Activated CD4-positive, alpha-beta T cell treated with anti-CD3 and anti-CD28 coated beads, Interleukin-2, Interleukin-6, amounts not matched to agents 100 ng/mL and 50 ng/mL, durations not matched to agents 16 hours and 8 hours (primary cell): ENCODE results near the gene OSTN.
A peak's percentile ranks its signal among the peaks of the same experiment; 100 is the strongest.
"Not testable (repeated sequence)": the region's sequence is repeated elsewhere in the genome, so short reads cannot be mapped to it uniquely, and the experiment has no call there.

Experiments used
- DNase-seq: peaks from one replicate; pipeline ENCODE4 v3.0.0-alpha.2; 2020

Gene OSTN

DNA sequence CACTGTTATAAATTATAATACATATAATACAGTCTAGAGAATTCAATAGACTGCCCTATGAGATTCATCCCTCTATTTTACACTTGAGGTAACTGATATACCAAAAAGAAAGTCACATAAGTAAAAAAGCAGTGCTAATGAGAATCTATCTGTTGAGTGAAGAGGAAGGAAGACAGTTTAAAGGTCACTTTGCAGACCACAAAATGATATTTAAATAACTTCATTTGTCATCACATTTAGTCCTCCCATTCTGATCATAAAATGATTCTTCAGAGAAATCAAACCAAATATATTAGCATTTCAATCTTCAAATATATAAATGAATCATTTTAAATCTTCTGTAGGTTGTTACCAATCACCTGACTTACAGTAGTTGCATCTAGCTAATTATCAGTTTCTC is 69.7 kb downstream of the OSTN start:
- DNase-seq = no peak

DNA sequence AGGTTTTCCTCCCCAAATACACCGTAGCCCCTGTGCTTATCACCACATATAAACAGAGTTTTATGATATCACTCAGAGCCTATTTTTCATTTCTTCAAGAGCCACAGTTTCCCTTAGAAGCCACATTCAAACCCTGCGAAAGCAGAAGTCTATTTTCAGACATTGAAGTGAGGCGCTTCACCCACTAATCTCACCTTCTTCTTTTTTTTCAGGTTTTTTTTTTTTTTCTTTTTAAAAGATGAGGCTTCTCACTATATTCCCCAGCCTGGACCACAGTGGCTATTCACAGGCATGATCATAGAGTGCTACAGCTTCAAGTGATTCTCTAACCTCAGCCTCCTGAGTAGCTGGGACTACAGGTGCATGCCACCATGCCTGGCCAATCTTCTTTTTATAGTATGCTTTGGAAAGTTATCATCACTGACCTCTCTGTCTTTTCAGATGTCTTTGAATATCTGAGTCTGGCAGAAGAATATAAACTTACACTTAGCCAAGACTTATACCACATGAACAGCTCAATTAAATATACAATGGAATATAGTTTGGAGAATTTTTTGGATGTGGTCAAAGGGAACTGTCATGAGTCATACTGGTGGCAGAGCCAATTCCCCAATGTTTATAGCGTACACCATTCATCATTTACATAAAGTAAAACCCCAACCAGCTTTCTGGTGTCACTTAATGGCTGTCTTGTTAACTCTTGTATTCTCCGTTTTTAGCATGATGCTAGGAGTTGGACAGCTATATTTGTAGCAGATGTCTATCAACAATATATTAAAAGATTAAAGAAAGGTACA is 70.4 kb downstream of the OSTN start:
- DNase-seq = no peak

GRCh38 chr3:191275244-191275643 is 76.2 kb downstream of the OSTN start:
- DNase-seq = not testable (repeated sequence)

DNA sequence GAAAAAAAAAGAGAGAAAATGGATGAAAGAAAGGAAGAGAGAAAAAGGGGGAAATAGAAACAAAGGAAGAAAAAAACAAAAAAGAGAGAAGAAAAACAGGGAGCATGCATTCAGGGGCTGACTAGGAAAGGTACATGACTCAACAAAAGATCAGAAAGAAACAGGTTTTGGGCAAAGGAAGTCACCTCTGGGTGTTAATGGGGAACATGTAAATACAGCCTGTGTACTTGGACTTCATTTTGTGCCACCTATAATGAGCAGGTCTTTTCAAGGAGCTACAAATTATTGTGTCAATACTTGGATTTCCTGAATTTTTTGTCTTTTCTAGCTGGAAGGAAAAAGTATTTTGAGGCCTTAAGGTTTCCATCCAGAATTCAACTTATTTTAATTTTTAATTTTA is 76.7 kb downstream of the OSTN start:
- no peak for DNase-seq

DNA sequence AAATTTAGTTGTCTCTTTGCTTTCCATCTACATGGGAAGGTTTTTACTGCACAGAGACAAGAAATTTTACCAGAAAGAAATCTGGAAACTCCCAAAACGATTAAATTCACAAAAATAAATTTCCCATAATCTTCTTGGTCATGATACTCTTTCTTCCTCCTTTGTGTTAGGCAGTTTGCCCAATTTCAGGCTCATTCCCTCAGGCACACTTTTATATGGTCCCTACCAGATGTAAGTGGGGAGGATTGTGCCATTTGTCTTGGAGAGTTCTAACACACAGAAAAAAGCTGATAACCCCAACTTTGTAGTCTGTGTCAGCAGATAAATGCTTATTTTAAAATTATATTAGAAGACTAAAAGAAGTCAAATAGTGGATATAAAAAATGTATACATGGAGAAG is 81.1 kb downstream of the OSTN start:
- DNase-seq = no peak

GRCh38 chr3:191280882-191281281 is 81.8 kb downstream of the OSTN start:
- DNase-seq = no peak

DNA sequence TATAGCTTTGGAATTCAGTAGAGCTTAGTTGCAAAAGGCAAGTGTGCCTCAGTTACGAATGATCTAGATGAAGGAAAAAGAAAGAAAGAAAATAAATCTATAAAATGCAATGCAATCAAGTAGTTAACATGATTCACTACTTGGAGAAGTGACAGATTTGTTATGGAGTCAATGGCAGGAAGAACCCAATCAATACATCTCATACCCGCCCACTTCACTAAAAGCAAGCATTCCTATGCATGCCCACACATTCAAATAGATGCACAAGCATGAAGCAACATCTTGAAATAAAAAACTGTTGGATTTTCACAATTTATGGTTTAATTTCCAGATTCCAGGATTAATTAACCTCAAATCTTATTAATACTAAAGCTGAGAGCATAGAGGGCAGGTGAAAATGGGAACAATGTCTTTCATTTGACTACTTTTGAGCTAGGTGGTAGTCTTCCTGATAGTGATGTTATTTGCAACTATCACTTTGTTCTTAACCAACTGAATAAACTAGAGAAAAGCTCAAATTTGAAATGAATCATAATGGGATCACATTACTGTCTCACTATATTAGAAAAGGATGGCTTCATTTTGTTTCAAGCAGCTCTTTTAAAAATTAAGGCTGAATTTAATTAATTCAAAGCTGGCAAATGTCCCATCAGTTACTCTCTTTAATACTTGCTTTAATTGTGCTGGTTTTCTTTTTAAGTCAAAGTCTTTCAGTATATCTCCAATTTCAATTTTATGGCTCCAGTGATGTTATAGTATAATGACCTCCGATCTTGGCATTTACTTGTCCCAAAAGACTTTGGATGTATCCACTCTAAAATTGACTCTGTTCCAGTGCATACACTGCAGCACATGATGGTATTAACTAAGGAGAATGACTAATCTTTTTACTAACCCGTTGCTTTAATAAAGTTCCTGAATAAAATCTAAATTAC is 83.5 kb downstream of the OSTN start:
- no peak for DNase-seq

DNA sequence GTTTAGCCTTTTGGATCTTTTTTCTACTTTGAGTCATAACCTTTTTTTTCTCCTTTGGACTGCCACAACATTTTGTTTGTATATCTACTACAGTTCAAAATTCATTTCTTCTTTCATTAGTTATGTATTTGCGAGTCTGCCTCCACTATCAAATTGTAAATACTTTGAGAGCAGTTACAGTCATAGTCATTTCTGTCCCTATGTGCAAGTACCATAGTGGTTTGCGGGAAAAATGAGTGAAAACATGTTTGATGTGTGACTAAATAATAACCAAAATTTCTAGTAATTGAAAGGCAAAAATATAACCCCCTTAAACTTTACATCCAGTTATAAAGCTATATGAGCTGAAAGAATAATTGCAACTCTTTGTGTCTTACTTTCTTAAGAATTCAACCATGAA is 84.4 kb downstream of the OSTN start:
- DNase-seq = peak; percentile 30

- no peak for DNase-seq
Measured at GRCh38 chr3:191290311-191291025, 91.4 kb downstream of the OSTN start.

DNA sequence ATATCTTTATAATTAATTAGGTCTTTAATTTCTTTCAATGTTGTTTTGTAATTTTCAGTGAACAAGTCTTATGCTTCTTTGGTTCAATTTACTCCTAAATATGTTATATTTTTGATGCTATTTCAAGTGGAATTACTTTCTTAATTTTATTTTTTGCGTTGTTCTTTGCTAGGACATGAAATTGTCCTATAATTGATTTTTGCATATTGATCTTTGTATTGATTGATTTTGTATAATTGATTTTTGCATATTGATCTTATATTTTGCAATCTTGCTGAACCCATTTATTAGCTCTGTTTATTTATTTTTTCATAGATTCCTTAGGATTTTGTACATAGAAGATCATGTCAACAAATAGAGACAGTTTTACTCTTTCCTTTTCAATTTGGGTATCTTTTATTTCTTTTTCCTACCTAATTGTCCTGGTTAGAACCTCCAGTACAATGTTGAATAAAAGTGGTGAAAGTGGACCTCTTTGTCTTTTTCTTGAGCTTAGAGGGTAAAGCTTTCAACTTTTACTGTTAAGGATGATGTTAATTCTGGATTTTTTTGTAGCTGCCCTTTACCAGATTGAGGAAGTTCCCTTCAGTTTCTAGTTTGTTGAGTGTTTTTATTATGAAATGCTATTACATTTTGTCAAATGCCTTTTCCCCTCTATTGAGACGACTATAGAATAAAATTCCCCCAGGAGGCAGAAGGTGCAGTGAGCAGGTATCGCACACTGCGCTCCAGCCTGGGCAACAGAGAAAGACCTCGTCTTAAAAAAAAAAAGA is 93.4 kb downstream of the OSTN start:
- DNase-seq = no peak

GRCh38 chr3:191294291-191294690 is 95.2 kb downstream of the OSTN start:
- no peak for DNase-seq

GRCh38 chr3:191296041-191296541 is 97.0 kb downstream of the OSTN start:
- DNase-seq = no peak

- DNase-seq = no peak
Measured at GRCh38 chr3:191298846-191299245, 99.8 kb downstream of the OSTN start.

DNA sequence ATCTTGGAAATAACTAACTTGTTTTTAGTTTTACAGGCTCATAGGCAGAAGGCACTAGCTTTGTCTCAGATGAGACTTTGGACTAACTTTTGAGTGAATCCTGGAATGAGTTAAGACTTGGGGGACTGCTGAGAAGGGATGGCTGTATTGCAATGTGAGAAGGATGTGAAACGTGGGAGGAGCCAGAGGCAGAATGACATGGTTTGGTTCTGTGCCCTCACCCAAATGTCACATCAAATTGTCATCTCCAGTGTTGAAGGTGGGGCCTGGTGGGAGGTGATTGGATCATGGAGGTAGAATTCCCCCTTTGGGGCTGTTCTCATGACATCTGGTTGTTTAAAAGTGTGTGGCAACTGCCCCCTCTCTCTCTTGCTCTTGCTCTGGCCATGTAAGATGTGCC is 101.4 kb downstream of the OSTN start:
- DNase-seq = no peak

GRCh38 chr3:191301017-191301416 is 102.0 kb downstream of the OSTN start:
- no peak for DNase-seq

GRCh38 chr3:191301782-191302411 is 102.9 kb downstream of the OSTN start:
- no peak for DNase-seq

GRCh38 chr3:191302451-191302850 is 103.4 kb downstream of the OSTN start:
- no peak for DNase-seq

DNA sequence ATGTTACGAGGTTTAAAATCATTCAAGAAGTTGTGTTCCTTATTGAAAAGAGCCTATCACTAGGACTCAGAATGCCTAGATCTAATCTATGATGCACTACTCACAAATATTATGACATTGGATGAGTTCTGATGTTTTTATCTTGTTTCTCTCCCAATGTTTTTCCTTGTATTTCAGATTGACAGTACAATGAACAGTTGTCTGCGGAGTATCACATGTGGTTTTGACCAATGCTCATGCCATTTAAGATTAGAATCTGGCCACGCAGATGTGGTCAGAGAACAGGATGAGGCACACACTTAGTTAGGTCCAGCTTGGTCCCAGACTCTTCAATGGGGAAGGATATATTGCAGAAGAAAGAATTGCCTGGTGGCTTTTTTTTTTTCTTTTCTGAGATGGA is 104.6 kb downstream of the OSTN start:
- DNase-seq = no peak

DNA sequence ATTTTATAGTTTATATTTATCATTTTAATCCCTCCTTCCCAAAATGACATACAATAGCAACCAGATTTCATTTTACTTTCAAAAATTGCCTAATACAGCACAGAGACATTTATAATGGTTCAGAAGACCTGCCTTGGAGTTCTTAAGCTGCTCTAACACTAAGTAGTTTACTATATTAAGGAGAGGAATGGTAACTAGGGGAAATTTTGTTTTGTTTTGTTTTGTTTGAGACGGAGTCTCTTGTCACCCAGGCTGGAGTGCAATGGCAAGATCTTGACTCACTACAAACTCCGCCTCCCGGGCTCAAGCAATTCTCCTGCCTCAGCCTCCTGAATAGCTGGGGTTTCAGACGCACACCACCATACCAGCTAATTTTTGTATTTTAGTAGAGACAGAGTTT is 107.4 kb downstream of the OSTN start:
- no peak for DNase-seq

- no peak for DNase-seq
Measured at GRCh38 chr3:191307341-191307740, 108.3 kb downstream of the OSTN start.

DNA sequence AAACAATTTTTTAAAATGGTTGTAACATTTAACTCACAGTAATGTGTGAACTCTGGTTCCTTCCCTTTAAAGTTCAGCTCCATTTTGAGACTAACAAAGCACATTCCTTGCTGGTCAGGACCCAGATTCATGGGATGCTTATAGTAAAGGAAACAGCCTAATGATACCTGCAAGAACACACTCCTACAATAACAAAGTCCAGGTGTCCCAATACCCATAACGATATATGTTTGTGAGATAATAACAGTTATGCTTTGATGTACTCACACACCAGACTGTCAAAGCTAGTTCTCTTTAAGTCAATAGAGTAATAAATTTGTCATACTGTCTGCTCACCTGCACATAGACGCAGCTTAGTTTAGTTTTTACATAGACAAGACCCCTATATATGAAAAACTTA is 114.3 kb downstream of the OSTN start:
- DNase-seq = no peak
